RWPE2 (cell line): ENCODE measurements around the gene CPSF7.

Experiments used
- ATAC-seq: fragments of 200-7000 bp; cut with Tn5 transposase; 3 replicates; pipeline ENCODE4 v1.9.1; 2021; ENCODE audit warnings: low read depth
- DNase-seq: peaks from one replicate; pipeline ENCODE4 v3.0.0-alpha.2; 2020; ENCODE audit warnings: low spot score
- H3K27ac ChIP-seq: fragments of 450-650 bp; 2 replicates; pipeline ENCODE4 v1.5.1; 2017; ENCODE audit warnings: mild to moderate bottlenecking; ENCODE audit not compliant: poor library complexity, severe bottlenecking
- H3K27me3 ChIP-seq: fragments of 250-450 bp; sonication (Bioruptor Pico); 2 replicates; pipeline ENCODE4 v1.5.1; 2021; ENCODE audit warnings: mild to moderate bottlenecking, moderate library complexity; ENCODE audit not compliant: insufficient read depth, poor library complexity, severe bottlenecking
- H3K36me3 ChIP-seq: fragments of 250-450 bp; sonication (Bioruptor Pico); 2 replicates; pipeline ENCODE4 v1.5.1; 2020; ENCODE audit warnings: low read depth, mild to moderate bottlenecking, moderate library complexity
- H3K4me1 ChIP-seq: fragments of 250-450 bp; sonication (Bioruptor Pico); 2 replicates; pipeline ENCODE4 v1.5.1; 2021; ENCODE audit warnings: mild to moderate bottlenecking, moderate library complexity; ENCODE audit not compliant: insufficient read depth, poor library complexity, severe bottlenecking
- H3K4me3 ChIP-seq: fragments of 250-450 bp; sonication (Bioruptor Pico); 2 replicates; pipeline ENCODE4 v1.5.1; 2021; ENCODE audit warnings: mild to moderate bottlenecking, moderate library complexity; ENCODE audit not compliant: severe bottlenecking
- H3K9me3 ChIP-seq: fragments of 250-450 bp; sonication (Bioruptor Pico); 2 replicates; pipeline ENCODE4 v1.5.1; 2021; ENCODE audit warnings: mild to moderate bottlenecking, moderate library complexity; ENCODE audit not compliant: severe bottlenecking
- TF ChIP-seq, protein P1 (sequence below): fragments of 450-650 bp; IDR thresholded peaks from one replicate; pipeline ENCODE4 v1.5.1; 2017; ENCODE audit warnings: mild to moderate bottlenecking, moderate library complexity; ENCODE audit not compliant: poor library complexity, severe bottlenecking

Gene CPSF7

DNA sequence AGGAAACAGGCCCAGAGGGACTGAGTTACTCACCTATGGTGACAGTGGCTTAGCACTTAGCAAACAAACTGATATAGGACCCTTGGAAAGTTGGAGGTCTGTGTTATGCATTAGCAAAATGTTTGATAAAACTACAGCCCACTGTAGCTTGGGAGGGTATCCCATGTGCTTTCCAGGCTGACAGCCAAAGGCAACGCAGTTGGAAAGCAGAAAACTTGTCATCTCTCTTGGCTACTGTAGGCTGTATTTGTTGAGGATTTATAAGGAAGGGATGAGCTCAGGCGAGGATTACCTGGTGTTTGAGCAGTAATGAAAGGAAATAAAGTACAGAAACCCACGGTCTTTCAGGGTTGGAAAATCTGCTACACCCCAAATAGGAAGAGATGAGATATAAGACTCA, 23.9 kb upstream of the CPSF7 start:
- Histone ChIP-seq H3K36me3 (peaks cover 4% of the 10 kb centered on the region), H3K27me3 (no peaks in the 10 kb centered on the region), H3K4me1 (no peaks in the 10 kb centered on the region), H3K4me3 (no peak overlapping the region), H3K9me3 (no peaks in the 10 kb centered on the region), H3K27ac (no peak overlapping the region)
- DNase-seq = no peak
- TF ChIP-seq, protein P1, sequence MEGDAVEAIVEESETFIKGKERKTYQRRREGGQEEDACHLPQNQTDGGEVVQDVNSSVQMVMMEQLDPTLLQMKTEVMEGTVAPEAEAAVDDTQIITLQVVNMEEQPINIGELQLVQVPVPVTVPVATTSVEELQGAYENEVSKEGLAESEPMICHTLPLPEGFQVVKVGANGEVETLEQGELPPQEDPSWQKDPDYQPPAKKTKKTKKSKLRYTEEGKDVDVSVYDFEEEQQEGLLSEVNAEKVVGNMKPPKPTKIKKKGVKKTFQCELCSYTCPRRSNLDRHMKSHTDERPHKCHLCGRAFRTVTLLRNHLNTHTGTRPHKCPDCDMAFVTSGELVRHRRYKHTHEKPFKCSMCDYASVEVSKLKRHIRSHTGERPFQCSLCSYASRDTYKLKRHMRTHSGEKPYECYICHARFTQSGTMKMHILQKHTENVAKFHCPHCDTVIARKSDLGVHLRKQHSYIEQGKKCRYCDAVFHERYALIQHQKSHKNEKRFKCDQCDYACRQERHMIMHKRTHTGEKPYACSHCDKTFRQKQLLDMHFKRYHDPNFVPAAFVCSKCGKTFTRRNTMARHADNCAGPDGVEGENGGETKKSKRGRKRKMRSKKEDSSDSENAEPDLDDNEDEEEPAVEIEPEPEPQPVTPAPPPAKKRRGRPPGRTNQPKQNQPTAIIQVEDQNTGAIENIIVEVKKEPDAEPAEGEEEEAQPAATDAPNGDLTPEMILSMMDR = no peak
- ATAC-seq = no peak

DNA sequence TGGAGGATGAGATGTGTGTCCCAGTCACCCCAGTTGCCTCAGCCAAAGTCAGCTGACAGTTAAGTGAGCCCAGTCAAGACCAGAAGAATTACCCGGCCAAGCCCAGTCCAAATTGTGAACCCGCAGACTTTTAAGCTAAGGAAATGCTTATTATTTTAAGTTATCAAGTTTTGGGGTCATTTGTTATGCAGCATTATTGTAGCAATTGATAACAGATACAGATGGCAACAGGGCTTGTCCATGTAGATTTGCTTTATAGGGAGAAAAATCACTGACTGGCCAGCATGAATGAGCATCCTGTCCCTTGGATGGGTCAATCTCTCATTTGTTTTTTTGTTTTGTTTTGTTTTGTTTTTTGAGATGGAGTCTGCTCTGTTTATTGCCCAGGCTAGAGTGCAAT, 23.1 kb upstream of the CPSF7 start:
- Histone ChIP-seq H3K4me3 (no peak overlapping the region), H3K36me3 (peaks cover 13% of the 10 kb centered on the region), H3K9me3 (no peaks in the 10 kb centered on the region), H3K4me1 (no peaks in the 10 kb centered on the region), H3K27me3 (no peaks in the 10 kb centered on the region), H3K27ac (no peak overlapping the region)
- TF ChIP-seq, protein P1 = no peak
- DNase-seq (no peak), ATAC-seq (no peak)

DNA sequence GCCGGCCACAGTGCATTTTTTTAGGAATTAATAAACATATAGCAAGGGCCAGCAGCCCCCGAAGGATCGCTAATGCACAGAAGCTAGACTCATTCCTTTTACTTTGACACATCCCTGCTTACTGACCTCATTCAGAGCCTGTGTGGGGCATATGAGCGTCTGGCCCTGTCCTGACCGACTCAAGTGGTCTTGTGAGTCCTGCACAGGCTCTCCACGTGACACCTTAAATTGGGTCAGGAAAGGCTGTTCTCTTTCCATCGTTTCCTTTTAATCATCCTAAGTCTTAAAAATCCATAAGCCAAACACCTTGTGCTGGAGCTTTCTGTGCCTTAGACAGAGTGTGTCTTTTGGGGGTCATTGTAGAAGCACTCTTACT, 18.8 kb upstream of the CPSF7 start:
- TF ChIP-seq, protein P1 = no peak
- ATAC-seq (no peak), DNase-seq (no peak)
- no peak overlapping the region for H3K4me3 ChIP-seq
- H3K27ac ChIP-seq = no peak overlapping the region
- peaks cover 42% of the 10 kb centered on the region for H3K36me3 ChIP-seq
- no peaks in the 10 kb centered on the region for H3K4me1 ChIP-seq
- H3K9me3 ChIP-seq = no peaks in the 10 kb centered on the region
- no peaks in the 10 kb centered on the region for H3K27me3 ChIP-seq

DNA sequence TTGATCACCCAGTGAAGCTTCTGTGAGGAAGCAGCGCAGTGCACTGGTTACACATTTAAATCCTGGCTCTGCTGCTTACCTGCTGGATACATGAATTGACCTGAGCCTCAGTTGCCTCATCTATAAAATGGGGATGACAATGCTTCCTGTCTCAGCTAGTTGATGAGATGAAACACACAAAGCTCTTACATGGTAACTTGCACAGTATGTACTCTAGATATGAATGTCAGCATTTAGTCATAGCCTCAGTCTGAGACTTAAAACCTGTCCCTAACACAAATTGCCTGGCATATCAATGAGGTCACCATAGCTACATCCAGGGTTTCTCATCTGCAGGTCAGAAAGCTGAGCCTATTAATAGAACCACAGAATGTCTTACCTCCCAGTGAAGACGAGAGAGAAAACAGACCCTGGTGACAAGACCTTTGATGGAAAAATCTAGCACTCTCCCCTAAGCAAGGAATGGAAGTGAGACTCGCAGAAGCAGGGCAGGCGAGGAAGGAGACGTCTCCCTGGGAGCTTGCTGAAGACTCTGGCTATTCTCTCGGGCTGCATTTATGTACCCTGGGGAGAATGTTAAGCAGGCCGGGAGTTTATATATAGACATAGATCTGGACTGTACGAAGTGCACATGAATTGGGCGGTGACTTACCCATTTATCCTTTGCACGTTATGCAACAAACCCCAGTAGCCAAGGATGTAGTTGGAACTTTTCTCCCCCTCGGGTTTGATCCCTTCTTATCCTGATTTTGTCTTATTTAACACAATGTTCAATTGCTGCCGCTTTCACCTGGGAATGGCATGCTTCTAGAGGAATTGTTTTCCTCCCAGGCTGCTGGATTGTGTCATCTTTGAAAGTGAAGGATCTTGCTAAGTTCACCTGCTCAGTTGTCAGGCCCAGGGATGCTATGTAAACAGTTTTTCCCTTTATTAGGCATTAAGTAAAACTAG, 18.1 kb upstream of the CPSF7 start:
- DNase-seq (no peak), ATAC-seq (no peak)
- Histone ChIP-seq H3K27ac (no peak overlapping the region), H3K4me1 (no peaks in the 10 kb centered on the region), H3K27me3 (no peaks in the 10 kb centered on the region), H3K9me3 (no peaks in the 10 kb centered on the region), H3K36me3 (peaks cover 48% of the 10 kb centered on the region), H3K4me3 (no peak overlapping the region)
- TF ChIP-seq, protein P1 = no peak

DNA sequence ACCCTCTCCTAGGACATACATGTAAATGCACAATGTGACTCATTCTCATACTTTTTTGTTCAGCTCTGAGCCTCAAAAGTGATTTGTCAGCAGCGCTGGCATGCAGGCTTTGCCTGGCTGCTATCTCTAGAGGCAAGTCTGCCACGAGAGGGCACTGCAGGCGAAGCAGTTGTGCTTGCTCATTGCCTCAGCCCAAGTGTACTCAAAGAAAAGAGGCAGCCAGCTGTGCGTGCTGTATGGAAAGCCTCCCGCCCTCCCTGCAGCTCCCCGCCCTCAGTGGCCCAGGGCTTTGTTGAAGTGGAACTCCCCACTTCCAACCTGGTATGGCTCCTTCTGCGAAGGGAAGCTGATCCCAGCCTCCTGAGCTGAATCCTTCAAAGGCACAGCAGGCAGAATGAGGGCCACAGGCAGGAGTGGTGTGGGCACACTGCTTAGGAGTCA, 16.5 kb upstream of the CPSF7 start:
- Histone ChIP-seq H3K4me3 (no peak overlapping the region), H3K4me1 (no peaks in the 10 kb centered on the region), H3K9me3 (no peaks in the 10 kb centered on the region), H3K27ac (no peak overlapping the region), H3K27me3 (no peaks in the 10 kb centered on the region), H3K36me3 (peaks cover 58% of the 10 kb centered on the region)
- ATAC-seq = peak; percentile 97
- TF ChIP-seq, protein P1 = peak; percentile 94
- peak; percentile 84 for DNase-seq
